NCI-H510A treated with DMSO at 0.1 percent for 48 hours (cell line): ENCODE data around the gene UFM1.
"Not testable (repeated sequence)": the region's sequence is repeated elsewhere in the genome, so short reads cannot be mapped to it uniquely, and the experiment has no call there.

Experiments used
- DNase-seq: peaks from one replicate; lab custom pipeline; 2025; lab: John Stamatoyannopoulos, UW

The UFM1 gene

GRCh38 chr13:38365661-38366060, 16.0 kb downstream of the UFM1 start:
- no peak for DNase-seq

GRCh38 chr13:38366954-38367645, 17.4 kb downstream of the UFM1 start:
- DNase-seq = no peak

GRCh38 chr13:38369058-38369457, 19.4 kb downstream of the UFM1 start:
- no peak for DNase-seq

GRCh38 chr13:38370096-38370495, 20.4 kb downstream of the UFM1 start:
- not testable (repeated sequence) for DNase-seq

- no peak for DNase-seq
Observed at GRCh38 chr13:38372820-38373383, 23.3 kb downstream of the UFM1 start.

GRCh38 chr13:38376546-38376945, 26.9 kb downstream of the UFM1 start:
- DNase-seq = no peak

GRCh38 chr13:38381890-38382289, 32.2 kb downstream of the UFM1 start:
- no peak for DNase-seq

- DNase-seq = no peak
Observed at GRCh38 chr13:38382946-38383345, 33.3 kb downstream of the UFM1 start.

- DNase-seq = no peak
Observed at GRCh38 chr13:38384171-38384570, 34.5 kb downstream of the UFM1 start.

- no peak for DNase-seq
Observed at GRCh38 chr13:38385153-38385891, 35.7 kb downstream of the UFM1 start.

- DNase-seq = no peak
Observed at GRCh38 chr13:38386421-38386820, 36.8 kb downstream of the UFM1 start.

- DNase-seq = no peak
Observed at GRCh38 chr13:38391341-38391740, 41.7 kb downstream of the UFM1 start.

GRCh38 chr13:38394777-38395496, 45.3 kb downstream of the UFM1 start:
- no peak for DNase-seq

- DNase-seq = no peak
Observed at GRCh38 chr13:38395497-38395788, 45.8 kb downstream of the UFM1 start.

- no peak for DNase-seq
Observed at GRCh38 chr13:38398711-38399493, 49.3 kb downstream of the UFM1 start.

GRCh38 chr13:38399535-38399934, 49.9 kb downstream of the UFM1 start:
- DNase-seq = no peak

GRCh38 chr13:38401276-38401675, 51.6 kb downstream of the UFM1 start:
- DNase-seq = no peak

- no peak for DNase-seq
Observed at GRCh38 chr13:38405216-38405615, 55.6 kb downstream of the UFM1 start.

- DNase-seq = no peak
Observed at GRCh38 chr13:38409771-38410170, 60.1 kb downstream of the UFM1 start.

- no peak for DNase-seq
Observed at GRCh38 chr13:38412266-38412665, 62.6 kb downstream of the UFM1 start.
